NCI-H2227 (cell line): ENCODE results near the gene DMBX1.

Experiments used
- DNase-seq: peaks from one replicate; lab custom pipeline; 2025; ENCODE audit not compliant: unreplicated experiment; lab: John Stamatoyannopoulos, UW

The DMBX1 gene

GRCh38 chr1:46489638-46490405, at the start of gene DMBX1:
Gene DMBX1 (plus strand): TSS chr1:46489836. CDS start chr1:46507011, 17,175 bp downstream.
- peak; percentile 75 for DNase-seq

- DNase-seq: no peak
Measured at GRCh38 chr1:46440478-46440877, 49.2 kb upstream of the DMBX1 start.

DNA sequence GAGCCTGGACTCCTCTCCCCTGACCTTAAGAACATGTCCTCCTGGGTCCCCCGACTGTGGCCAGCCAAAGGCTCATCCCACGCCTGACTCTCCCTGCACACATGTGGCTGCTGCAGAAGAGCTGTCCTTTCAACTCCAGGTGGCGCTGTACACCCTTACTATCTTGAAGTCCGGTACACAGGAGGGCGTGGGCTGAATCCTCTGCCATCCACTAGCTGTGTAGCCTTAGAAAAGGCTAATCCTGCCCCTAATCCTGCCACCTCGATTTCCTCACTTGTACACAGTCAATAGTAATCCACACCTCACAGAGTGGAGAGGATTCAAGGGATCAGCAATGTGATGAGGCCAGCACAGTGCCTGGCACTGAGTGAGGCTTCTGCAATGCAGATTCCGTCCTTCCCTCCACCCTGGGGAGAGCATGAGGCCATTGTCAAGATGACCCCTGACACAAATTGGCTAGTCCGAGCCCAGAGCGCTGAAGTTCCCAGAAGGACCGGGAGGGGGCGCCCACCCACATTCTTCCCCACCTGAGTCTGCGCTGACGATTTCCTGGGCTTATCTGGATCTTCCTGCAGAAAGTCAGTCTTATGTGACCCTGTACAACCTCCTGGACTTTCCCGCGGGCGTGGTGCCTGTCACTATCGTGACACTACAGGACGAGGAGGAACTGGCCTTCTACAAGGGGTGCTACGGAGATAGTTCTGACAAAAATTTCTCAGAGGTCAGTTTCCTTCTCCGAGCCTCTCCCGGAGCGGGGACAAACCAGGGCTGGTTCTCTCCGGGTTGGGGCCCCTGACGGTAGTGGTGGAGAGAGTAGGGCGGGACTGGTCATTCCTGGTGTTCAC, 47.1 kb upstream of the DMBX1 start:
- peak; percentile 86 for DNase-seq

GRCh38 chr1:46444466-46444865, 45.2 kb upstream of the DMBX1 start:
- no peak for DNase-seq

- DNase-seq: no peak
Measured at GRCh38 chr1:46445773-46446256, 43.8 kb upstream of the DMBX1 start.

- DNase-seq: peak; percentile 86
Measured at GRCh38 chr1:46446646-46447498, 42.8 kb upstream of the DMBX1 start.

- no peak for DNase-seq
Measured at GRCh38 chr1:46447499-46448108, 42.0 kb upstream of the DMBX1 start.

GRCh38 chr1:46448109-46448911, 41.3 kb upstream of the DMBX1 start:
- DNase-seq: peak; percentile 57

GRCh38 chr1:46449223-46450159, 40.1 kb upstream of the DMBX1 start:
- no peak for DNase-seq

DNA sequence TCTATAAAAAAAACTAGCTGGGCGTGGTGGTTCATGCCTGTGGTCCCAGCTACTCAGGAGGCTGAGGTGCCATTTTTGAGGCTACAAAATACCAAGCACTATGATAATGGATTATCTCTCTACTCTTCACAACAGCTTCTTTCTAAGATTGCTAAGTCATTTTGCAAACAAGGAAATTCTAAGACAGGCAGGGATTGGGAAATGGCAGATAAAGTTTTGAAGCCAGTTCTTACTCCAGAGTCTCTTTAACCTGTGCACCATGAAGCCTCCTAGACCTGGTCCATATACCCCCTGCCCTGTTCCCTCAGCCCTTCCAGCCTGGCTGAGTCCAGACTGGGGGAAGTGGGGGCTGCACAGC, 39.5 kb upstream of the DMBX1 start:
- no peak for DNase-seq

GRCh38 chr1:46451948-46452930, 37.4 kb upstream of the DMBX1 start:
- DNase-seq: no peak

GRCh38 chr1:46452931-46453325, 36.7 kb upstream of the DMBX1 start:
- DNase-seq: peak; percentile 25

GRCh38 chr1:46453449-46453848, 36.2 kb upstream of the DMBX1 start:
- no peak for DNase-seq

DNA sequence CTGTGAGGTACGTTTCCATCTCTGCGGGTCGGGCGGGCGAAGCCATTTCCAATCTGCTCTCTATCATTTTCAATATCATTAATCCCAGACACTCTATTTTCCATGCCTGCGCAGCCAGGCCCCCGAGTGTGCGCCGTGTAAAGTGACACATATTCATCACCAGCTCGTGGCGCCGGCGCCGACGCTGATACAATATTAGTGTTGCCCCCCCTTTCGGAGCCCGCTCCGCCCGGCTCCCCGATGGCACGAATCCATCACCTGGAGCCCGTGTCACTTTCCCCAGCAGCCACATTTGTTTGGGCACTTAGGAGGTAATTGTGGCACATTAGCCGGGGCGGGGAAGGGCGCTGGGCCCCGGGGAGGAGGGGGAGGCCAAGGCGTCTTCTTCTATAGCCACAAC, 33.7 kb upstream of the DMBX1 start:
- DNase-seq: peak; percentile 76

DNA sequence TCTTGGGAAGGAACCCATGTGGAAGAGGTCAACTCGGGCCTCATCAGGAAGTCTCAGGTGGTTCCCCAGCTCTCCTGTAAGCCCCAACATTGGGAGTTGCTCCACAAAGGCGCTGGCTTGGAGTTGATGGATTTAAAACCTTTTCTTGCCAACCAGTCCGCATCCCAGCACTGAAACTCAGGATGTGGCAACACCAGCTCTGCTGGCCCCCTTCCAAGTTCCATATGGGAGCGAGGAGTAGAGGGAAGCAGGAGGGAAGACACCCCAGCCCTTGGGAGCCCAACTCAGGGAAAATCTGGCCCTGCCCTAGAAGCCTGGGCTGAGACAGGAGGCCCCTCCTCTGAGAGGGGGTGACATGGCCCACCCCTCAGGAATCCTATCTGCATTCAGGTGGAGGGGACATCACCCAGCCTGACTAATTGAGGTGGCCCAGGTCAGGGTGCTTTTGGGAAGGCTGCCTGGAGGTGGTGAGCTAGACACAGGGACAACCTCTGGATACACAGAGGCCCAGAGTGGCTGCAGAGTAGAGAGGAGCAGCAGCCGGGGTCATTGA, 33.1 kb upstream of the DMBX1 start:
- DNase-seq: peak; percentile 39

DNA sequence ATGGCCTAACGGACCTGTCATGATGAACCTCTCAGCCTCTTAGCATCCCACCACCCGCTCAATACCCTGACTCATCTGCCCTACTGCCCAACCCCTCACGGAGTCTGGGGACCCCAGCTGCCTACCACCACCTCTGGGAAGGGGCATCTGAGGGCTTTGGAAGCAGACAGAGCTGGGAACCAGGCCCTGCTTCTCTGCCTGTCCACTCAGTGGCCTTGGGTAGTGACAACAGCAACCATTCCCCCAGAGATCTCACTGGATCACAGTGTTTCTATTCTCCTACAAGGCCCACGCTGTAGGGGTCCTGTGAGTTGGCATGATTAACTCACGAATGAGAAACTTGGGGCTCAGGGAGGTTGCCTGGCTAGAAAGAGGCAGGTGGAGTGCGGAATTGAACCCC, 32.5 kb upstream of the DMBX1 start:
- no peak for DNase-seq

DNA sequence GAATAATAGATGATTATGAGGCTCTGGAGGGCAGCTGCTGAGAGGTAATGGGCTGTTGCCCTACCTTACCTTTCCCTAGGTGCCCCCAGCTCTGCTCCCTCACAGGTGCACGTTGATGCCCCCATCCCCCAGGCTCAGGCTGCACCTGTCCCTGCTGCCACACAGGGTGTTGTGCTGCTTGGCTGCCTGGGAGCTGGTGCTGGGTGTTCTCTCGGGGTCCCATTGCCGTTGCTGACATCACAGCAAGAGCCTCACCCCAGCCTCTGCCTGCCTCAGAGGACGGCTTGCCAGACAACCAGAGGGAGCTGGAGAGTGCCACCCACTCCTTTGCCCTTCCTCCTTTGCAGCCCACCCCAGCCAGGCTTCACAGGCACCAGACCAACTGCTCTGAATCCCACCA, 31.4 kb upstream of the DMBX1 start:
- no peak for DNase-seq
